Liver (tissue), 2 donors: Measurements from ENCODE around the gene CD82.

Experiments
- TF ChIP-seq, protein P1 (sequence below): fragments of 150-350 bp; IDR thresholded peaks from 2 replicates; pipeline ENCODE4 v1.5.1; 2017; ENCODE audit warnings: improper control_type of control experiment, low read depth, low read length; ENCODE audit not compliant: missing input control
- TF ChIP-seq, protein P2 (sequence below): IDR thresholded peaks from 2 replicates; pipeline ENCODE4 v1.6.1; 2016; ENCODE audit warnings: antibody characterized with exemption, mild to moderate bottlenecking
- TF ChIP-seq, protein P3 (sequence below): IDR thresholded peaks from 2 replicates; pipeline ENCODE4 v1.6.1; 2016; ENCODE audit warnings: antibody characterized with exemption
- donor health status: healthy.

DNA sequence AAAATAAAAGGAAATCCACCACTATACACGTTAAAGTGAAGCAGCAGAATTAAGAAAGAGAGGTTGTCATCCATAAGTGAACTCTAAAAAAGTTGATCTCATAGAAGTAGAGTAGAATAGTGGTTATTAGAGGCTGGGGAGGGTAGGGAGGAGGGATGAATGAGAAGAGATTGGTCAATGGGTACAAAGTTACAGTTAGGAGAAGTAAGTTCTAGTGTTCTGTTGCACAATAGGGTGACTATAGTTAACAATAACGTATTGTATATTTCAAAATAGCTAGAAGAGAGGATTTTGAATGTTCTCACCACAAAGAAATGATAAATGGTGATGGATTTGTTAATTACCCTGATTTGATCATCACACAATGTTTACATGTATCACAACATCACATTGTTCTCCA lies 72.0 kb downstream of the CD82 start:
- TF ChIP-seq, protein P1, sequence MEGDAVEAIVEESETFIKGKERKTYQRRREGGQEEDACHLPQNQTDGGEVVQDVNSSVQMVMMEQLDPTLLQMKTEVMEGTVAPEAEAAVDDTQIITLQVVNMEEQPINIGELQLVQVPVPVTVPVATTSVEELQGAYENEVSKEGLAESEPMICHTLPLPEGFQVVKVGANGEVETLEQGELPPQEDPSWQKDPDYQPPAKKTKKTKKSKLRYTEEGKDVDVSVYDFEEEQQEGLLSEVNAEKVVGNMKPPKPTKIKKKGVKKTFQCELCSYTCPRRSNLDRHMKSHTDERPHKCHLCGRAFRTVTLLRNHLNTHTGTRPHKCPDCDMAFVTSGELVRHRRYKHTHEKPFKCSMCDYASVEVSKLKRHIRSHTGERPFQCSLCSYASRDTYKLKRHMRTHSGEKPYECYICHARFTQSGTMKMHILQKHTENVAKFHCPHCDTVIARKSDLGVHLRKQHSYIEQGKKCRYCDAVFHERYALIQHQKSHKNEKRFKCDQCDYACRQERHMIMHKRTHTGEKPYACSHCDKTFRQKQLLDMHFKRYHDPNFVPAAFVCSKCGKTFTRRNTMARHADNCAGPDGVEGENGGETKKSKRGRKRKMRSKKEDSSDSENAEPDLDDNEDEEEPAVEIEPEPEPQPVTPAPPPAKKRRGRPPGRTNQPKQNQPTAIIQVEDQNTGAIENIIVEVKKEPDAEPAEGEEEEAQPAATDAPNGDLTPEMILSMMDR, result no peak
- TF ChIP-seq, protein P2, sequence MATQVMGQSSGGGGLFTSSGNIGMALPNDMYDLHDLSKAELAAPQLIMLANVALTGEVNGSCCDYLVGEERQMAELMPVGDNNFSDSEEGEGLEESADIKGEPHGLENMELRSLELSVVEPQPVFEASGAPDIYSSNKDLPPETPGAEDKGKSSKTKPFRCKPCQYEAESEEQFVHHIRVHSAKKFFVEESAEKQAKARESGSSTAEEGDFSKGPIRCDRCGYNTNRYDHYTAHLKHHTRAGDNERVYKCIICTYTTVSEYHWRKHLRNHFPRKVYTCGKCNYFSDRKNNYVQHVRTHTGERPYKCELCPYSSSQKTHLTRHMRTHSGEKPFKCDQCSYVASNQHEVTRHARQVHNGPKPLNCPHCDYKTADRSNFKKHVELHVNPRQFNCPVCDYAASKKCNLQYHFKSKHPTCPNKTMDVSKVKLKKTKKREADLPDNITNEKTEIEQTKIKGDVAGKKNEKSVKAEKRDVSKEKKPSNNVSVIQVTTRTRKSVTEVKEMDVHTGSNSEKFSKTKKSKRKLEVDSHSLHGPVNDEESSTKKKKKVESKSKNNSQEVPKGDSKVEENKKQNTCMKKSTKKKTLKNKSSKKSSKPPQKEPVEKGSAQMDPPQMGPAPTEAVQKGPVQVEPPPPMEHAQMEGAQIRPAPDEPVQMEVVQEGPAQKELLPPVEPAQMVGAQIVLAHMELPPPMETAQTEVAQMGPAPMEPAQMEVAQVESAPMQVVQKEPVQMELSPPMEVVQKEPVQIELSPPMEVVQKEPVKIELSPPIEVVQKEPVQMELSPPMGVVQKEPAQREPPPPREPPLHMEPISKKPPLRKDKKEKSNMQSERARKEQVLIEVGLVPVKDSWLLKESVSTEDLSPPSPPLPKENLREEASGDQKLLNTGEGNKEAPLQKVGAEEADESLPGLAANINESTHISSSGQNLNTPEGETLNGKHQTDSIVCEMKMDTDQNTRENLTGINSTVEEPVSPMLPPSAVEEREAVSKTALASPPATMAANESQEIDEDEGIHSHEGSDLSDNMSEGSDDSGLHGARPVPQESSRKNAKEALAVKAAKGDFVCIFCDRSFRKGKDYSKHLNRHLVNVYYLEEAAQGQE, result no peak
- TF ChIP-seq, protein P3, sequence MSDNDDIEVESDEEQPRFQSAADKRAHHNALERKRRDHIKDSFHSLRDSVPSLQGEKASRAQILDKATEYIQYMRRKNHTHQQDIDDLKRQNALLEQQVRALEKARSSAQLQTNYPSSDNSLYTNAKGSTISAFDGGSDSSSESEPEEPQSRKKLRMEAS, result no peak
